Astrocyte (in vitro differentiated cells and primary cell): ENCODE measurements around the gene TSPAN15. TPM values are rescaled to one million over a fixed set of nuclear protein-coding genes. Genes with fewer than 3 reads are reported as not detected.

Experiments used
- DNase-seq: peaks from one replicate; pipeline ENCODE4 v3.0.0-alpha.2; 2010; ENCODE audit warnings: low read depth
- FAIRE-seq: peaks from 2 replicates; lab custom pipeline; 2011; peaks lifted over from hg19 to GRCh38; lab: Jason Lieb, UNC
- H2AFZ ChIP-seq: 2 replicates; pipeline ENCODE4 v1.6.0; 2012; ENCODE audit warnings: low read depth, low read length, inconsistent platforms
- H3K27ac ChIP-seq: 2 replicates; pipeline ENCODE4 v1.5.1; 2011; ENCODE audit warnings: low read depth, low read length, inconsistent platforms
- H3K27me3 ChIP-seq: 2 replicates; pipeline ENCODE4 v1.6.0; 2011; ENCODE audit warnings: low read length, inconsistent platforms; ENCODE audit not compliant: insufficient read depth
- H3K36me3 ChIP-seq: 2 replicates; pipeline ENCODE4 v1.5.1; 2011; ENCODE audit warnings: low read length, inconsistent platforms; ENCODE audit not compliant: insufficient read depth
- H3K4me1 ChIP-seq: 2 replicates; pipeline ENCODE4 v1.5.1; 2011; ENCODE audit warnings: low read length, inconsistent platforms; ENCODE audit not compliant: insufficient read depth
- H3K4me2 ChIP-seq: 2 replicates; pipeline ENCODE4 v1.6.0; 2012; ENCODE audit warnings: low read length, inconsistent platforms
- H3K4me3 ChIP-seq: 2 replicates; pipeline ENCODE4 v1.5.1; 2011; ENCODE audit warnings: low read depth, mild to moderate bottlenecking, low read length, inconsistent platforms; ENCODE audit not compliant: insufficient read depth
- H3K79me2 ChIP-seq: 2 replicates; pipeline ENCODE4 v1.6.0; 2012; ENCODE audit warnings: mild to moderate bottlenecking, low read length, inconsistent platforms; ENCODE audit not compliant: insufficient read depth
- H3K9ac ChIP-seq: 2 replicates; pipeline ENCODE4 v1.6.0; 2012; ENCODE audit warnings: mild to moderate bottlenecking, low read length, inconsistent platforms
- H3K9me3 ChIP-seq: 2 replicates; pipeline ENCODE4 v1.5.1; 2012; ENCODE audit warnings: low read depth, mild to moderate bottlenecking, low read length, inconsistent platforms; ENCODE audit not compliant: insufficient read depth
- H4K20me1 ChIP-seq: 2 replicates; pipeline ENCODE4 v1.6.0; 2012; ENCODE audit warnings: low read length, inconsistent platforms; ENCODE audit not compliant: insufficient read depth
- H3K27ac Mint-ChIP-seq: one replicate; pipeline ENCODE4 v1.8.0; 2021; ENCODE audit warnings: mild to moderate bottlenecking, mixed read lengths; ENCODE audit not compliant: unreplicated experiment
- H3K27me3 Mint-ChIP-seq: one replicate; pipeline ENCODE4 v1.8.0; 2021; ENCODE audit warnings: low read depth, mixed read lengths; ENCODE audit not compliant: unreplicated experiment
- H3K36me3 Mint-ChIP-seq: one replicate; pipeline ENCODE4 v1.8.0; 2021; ENCODE audit warnings: low read depth, mixed read lengths; ENCODE audit not compliant: unreplicated experiment
- H3K4me1 Mint-ChIP-seq: one replicate; pipeline ENCODE4 v1.8.0; 2021; ENCODE audit warnings: low read depth, mixed read lengths; ENCODE audit not compliant: unreplicated experiment
- H3K4me3 Mint-ChIP-seq: one replicate; pipeline ENCODE4 v1.8.0; 2021; ENCODE audit warnings: mild to moderate bottlenecking, moderate library complexity, mixed read lengths; ENCODE audit not compliant: unreplicated experiment
- H3K9me3 Mint-ChIP-seq: one replicate; pipeline ENCODE4 v1.8.0; 2021; ENCODE audit warnings: mild to moderate bottlenecking, mixed read lengths; ENCODE audit not compliant: unreplicated experiment
- EZH2 ChIP-seq: IDR thresholded peaks from 2 replicates; pipeline ENCODE4 v1.6.1; 2012; ENCODE audit warnings: mild to moderate bottlenecking, low read length, inconsistent platforms; ENCODE audit not compliant: insufficient read depth
- total RNA-seq: library from RNA; stranded (reverse); gene quantifications from 2 replicates; pipeline ENCODE4 v1.2.1, GENCODE V29; 2021
- TF ChIP-seq, protein P1 (sequence below): IDR thresholded peaks from 2 replicates; pipeline ENCODE4 v1.5.1; 2011; ENCODE audit warnings: low read depth, mild to moderate bottlenecking, inconsistent platforms, low read length, moderate library complexity; ENCODE audit not compliant: insufficient read depth

TSPAN15 gene
- total RNA-seq, 1 donor from 2014 or later = 9.4 TPM

DNA sequence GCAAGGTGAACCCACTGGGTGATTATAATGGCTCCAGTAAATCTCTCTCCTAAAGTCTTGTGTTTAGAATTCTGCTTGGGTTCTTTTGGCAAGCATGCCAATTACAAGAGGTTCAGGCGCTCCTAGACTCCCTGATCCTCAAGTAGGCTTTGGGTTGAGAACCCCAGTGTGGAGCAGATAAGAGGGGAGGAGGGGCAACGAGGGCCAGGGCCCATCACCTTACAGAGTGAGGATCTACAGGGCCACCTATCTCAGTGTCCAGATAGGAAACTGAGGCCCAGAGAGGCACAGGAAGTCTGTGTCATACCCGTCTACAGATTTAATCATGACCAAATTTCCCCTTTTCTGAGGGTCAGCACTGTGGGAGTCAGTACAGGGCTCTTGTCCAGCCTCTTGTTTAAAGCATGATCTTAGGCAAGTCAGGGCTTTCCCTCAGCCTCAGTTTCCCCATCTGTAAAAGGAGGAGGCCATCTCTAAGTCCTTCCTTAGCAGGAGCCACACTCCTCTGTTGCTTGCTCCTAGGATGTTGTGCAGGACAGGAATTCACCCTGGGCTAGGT, 39.0 kb upstream of the TSPAN15 start:
- TF ChIP-seq, protein P1, sequence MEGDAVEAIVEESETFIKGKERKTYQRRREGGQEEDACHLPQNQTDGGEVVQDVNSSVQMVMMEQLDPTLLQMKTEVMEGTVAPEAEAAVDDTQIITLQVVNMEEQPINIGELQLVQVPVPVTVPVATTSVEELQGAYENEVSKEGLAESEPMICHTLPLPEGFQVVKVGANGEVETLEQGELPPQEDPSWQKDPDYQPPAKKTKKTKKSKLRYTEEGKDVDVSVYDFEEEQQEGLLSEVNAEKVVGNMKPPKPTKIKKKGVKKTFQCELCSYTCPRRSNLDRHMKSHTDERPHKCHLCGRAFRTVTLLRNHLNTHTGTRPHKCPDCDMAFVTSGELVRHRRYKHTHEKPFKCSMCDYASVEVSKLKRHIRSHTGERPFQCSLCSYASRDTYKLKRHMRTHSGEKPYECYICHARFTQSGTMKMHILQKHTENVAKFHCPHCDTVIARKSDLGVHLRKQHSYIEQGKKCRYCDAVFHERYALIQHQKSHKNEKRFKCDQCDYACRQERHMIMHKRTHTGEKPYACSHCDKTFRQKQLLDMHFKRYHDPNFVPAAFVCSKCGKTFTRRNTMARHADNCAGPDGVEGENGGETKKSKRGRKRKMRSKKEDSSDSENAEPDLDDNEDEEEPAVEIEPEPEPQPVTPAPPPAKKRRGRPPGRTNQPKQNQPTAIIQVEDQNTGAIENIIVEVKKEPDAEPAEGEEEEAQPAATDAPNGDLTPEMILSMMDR = no peak
- TF ChIP-seq EZH2 = no peak
- no peaks in the 10 kb centered on the region for H3K9me3 ChIP-seq
- H3K27ac Mint-ChIP-seq = no peak overlapping the region
- H3K79me2 ChIP-seq = no peaks in the 10 kb centered on the region
- H3K9ac ChIP-seq = no peak overlapping the region
- H3K27me3 ChIP-seq = no peaks in the 10 kb centered on the region
- H3K36me3 ChIP-seq = no peaks in the 10 kb centered on the region
- H3K4me3 ChIP-seq = no peak overlapping the region
- FAIRE-seq (no peak), DNase-seq (no peak)
- no peaks in the 10 kb centered on the region for H3K36me3 Mint-ChIP-seq
- H3K4me1 Mint-ChIP-seq = peaks cover 2% of the 10 kb centered on the region
- peaks cover 20% of the 10 kb centered on the region for H3K27me3 Mint-ChIP-seq
- H3K4me2 ChIP-seq = no peak overlapping the region
- no peaks in the 10 kb centered on the region for H3K4me1 ChIP-seq
- no peak overlapping the region for H3K27ac ChIP-seq
- H3K9me3 Mint-ChIP-seq = no peaks in the 10 kb centered on the region
- no peaks in the 10 kb centered on the region for H4K20me1 ChIP-seq
- H3K4me3 Mint-ChIP-seq = no peak overlapping the region
- H2AFZ ChIP-seq = no peak overlapping the region

DNA sequence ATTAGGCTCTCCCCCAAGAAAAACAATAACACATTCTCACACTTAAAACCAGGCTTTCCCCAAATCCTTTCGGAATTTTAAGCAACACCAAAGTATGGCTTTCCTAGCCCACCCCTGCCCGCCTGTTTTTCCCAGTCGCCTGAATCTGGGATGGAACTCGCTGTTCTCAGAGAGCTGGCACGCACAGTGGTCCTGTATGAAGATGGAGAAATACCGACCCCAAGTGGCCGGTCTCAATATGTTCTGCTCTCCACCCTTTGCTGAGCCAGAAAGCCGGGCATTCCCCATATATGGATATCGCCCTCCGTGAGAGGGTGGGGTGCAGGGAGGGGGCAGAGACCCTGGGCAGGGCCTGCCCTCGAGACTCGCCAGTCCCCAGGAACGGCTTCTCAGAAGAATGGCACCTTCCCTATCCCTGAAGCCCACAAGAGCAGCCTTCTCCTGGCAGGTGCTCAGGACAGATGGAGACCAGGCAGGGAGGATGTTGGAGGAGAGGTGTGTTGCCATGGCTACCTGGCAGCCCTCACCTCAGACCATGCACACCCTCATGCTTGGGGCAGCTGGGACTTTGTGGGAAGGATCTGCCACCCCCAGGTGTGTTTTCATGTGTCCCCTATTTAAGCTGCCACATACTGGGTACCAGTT, 37.9 kb upstream of the TSPAN15 start:
- Histone ChIP-seq H3K4me3 (no peak overlapping the region), H3K79me2 (no peaks in the 10 kb centered on the region), H3K4me1 (no peaks in the 10 kb centered on the region), H3K36me3 (no peaks in the 10 kb centered on the region), H4K20me1 (no peaks in the 10 kb centered on the region), H3K27ac (no peak overlapping the region), H3K9ac (no peak overlapping the region), H2AFZ (no peak overlapping the region), H3K27me3 (peaks cover 3% of the 10 kb centered on the region), H3K4me2 (peak overlapping the region; percentile 30), H3K9me3 (no peaks in the 10 kb centered on the region)
- DNase-seq = peak; percentile 35
- H3K36me3 Mint-ChIP-seq = no peaks in the 10 kb centered on the region
- peaks cover 2% of the 10 kb centered on the region for H3K4me1 Mint-ChIP-seq
- no peak overlapping the region for H3K27ac Mint-ChIP-seq
- no peak for TF ChIP-seq EZH2
- TF ChIP-seq, protein P1 = peak; percentile 67
- no peaks in the 10 kb centered on the region for H3K9me3 Mint-ChIP-seq
- FAIRE-seq = no peak
- no peak overlapping the region for H3K4me3 Mint-ChIP-seq
- H3K27me3 Mint-ChIP-seq = peaks cover 30% of the 10 kb centered on the region
